DND-41 (cell line): ENCODE data around the gene MBNL2.

ENCODE experiments used
- ATAC-seq: fragments of 200-7000 bp; cut with Tn5 transposase; 3 replicates; pipeline ENCODE4 v1.9.1; 2021; ENCODE audit warnings: low read depth; ENCODE audit not compliant: insufficient read depth
- DNase-seq: peaks from one replicate; pipeline ENCODE4 v3.0.0-alpha.2; 2020
- H2AFZ ChIP-seq: 2 replicates; pipeline ENCODE4 v1.6.0; 2012; ENCODE audit warnings: low read depth, low read length
- H3K27ac ChIP-seq: 2 replicates; pipeline ENCODE4 v1.5.1; 2012; ENCODE audit warnings: low read length, inconsistent platforms
- H3K27me3 ChIP-seq: fragments of 200-600 bp; sonication (generic); 2 replicates; pipeline ENCODE4 v1.6.0; 2012; ENCODE audit warnings: low read length, mild to moderate bottlenecking, inconsistent platforms; ENCODE audit not compliant: insufficient read depth, poor library complexity
- H3K36me3 ChIP-seq: 2 replicates; pipeline ENCODE4 v1.5.1; 2012; ENCODE audit warnings: low read length, inconsistent platforms; ENCODE audit not compliant: insufficient read depth
- H3K4me1 ChIP-seq: 2 replicates; pipeline ENCODE4 v1.5.1; 2012; ENCODE audit warnings: mild to moderate bottlenecking, low read length; ENCODE audit not compliant: insufficient read depth
- H3K4me2 ChIP-seq: 2 replicates; pipeline ENCODE4 v1.6.0; 2012; ENCODE audit warnings: mild to moderate bottlenecking, moderate library complexity, low read length, inconsistent platforms; ENCODE audit not compliant: insufficient read depth
- H3K4me3 ChIP-seq, 2 experiments: fragments of 200-600 bp in 1 of 2; shearing (Covaris generic) in 1 of 2; 2 replicates each; pipeline ENCODE4 v1.5.1; 2012 to 2016; ENCODE audit warnings: inconsistent platforms in 2 of 2, low read length in 2 of 2, mild to moderate bottlenecking in 2 of 2, low read depth in 1 of 2, moderate library complexity in 1 of 2
- H3K79me2 ChIP-seq: 2 replicates; pipeline ENCODE4 v1.6.0; 2012; ENCODE audit warnings: low read length, inconsistent platforms; ENCODE audit not compliant: insufficient read depth
- H3K9ac ChIP-seq: 2 replicates; pipeline ENCODE4 v1.6.0; 2012; ENCODE audit warnings: low read depth, mild to moderate bottlenecking, inconsistent platforms, low read length, moderate library complexity
- H3K9me3 ChIP-seq: 2 replicates; pipeline ENCODE4 v1.5.1; 2012; ENCODE audit warnings: low read length, moderate library complexity, mild to moderate bottlenecking, inconsistent platforms; ENCODE audit not compliant: insufficient read depth, severe bottlenecking
- H4K20me1 ChIP-seq: 2 replicates; pipeline ENCODE4 v1.6.0; 2012; ENCODE audit warnings: low read length; ENCODE audit not compliant: insufficient read depth
- CTCF ChIP-seq: IDR thresholded peaks from 2 replicates; pipeline ENCODE4 v1.5.1; 2012; ENCODE audit warnings: borderline replicate concordance, low read length, moderate library complexity, mild to moderate bottlenecking; ENCODE audit not compliant: poor library complexity, severe bottlenecking; ENCODE audit errors: extremely low read depth
- EZH2 ChIP-seq: IDR thresholded peaks from 3 replicates; pipeline ENCODE4 v1.6.1; 2012; ENCODE audit warnings: borderline replicate concordance, low read depth, mild to moderate bottlenecking, moderate library complexity, low read length, inconsistent platforms; ENCODE audit not compliant: severe bottlenecking

The MBNL2 gene

GRCh38 chr13:97278435-97279411, 56.6 kb downstream of the MBNL2 start:
- ATAC-seq (no peak), DNase-seq (no peak)
- H2AFZ ChIP-seq: no peak overlapping the region
- no peaks in the 10 kb centered on the region for H3K36me3 ChIP-seq
- H3K9ac ChIP-seq: no peak overlapping the region
- no peak overlapping the region for H3K4me3 ChIP-seq
- no peaks in the 10 kb centered on the region for H3K79me2 ChIP-seq
- peaks cover 2% of the 10 kb centered on the region; the same call in 1 of the 2 replicates for H4K20me1 ChIP-seq
- no peak for TF ChIP-seq CTCF
- no peak for TF ChIP-seq EZH2
- H3K4me1 ChIP-seq: no peaks in the 10 kb centered on the region
- H3K27ac ChIP-seq: no peak overlapping the region
- H3K4me2 ChIP-seq: no peak overlapping the region
- no peaks in the 10 kb centered on the region for H3K27me3 ChIP-seq
- H3K9me3 ChIP-seq: no peaks in the 10 kb centered on the region

DNA sequence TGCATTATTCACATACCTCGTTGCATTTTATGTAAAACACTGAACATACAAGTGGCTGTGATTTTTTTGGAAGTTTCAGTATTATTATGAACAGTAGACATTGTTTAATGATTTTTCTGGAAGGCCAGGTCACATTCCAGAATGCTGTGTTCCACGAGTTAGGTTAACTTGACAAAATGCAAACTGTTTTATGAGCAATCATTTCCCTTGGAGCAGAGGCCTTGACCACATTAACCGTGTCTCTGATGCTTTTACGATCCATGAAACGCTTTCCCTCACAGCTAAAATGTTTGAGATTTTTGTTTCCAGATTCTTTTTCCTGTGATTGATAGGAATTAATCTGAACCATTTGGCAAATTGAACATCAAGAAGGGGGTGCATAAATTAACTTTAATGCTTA, 57.8 kb downstream of the MBNL2 start:
- H3K4me1 ChIP-seq: no peaks in the 10 kb centered on the region
- ATAC-seq (no peak), DNase-seq (no peak)
- H3K9ac ChIP-seq: no peak overlapping the region
- H3K27ac ChIP-seq: no peak overlapping the region
- peaks cover 2% of the 10 kb centered on the region; the same call in 1 of the 2 replicates for H4K20me1 ChIP-seq
- no peaks in the 10 kb centered on the region for H3K36me3 ChIP-seq
- H3K4me2 ChIP-seq: no peak overlapping the region
- no peak for TF ChIP-seq EZH2
- no peak for TF ChIP-seq CTCF
- no peaks in the 10 kb centered on the region for H3K9me3 ChIP-seq
- no peak overlapping the region for H2AFZ ChIP-seq
- no peaks in the 10 kb centered on the region for H3K79me2 ChIP-seq
- no peaks in the 10 kb centered on the region for H3K27me3 ChIP-seq
- no peak overlapping the region for H3K4me3 ChIP-seq

GRCh38 chr13:97280478-97280877, 58.3 kb downstream of the MBNL2 start:
- Histone ChIP-seq H3K79me2 (no peaks in the 10 kb centered on the region), H3K9me3 (no peaks in the 10 kb centered on the region), H4K20me1 (peaks cover 2% of the 10 kb centered on the region; the same call in 1 of the 2 replicates), H3K4me3 (no peak overlapping the region), H3K4me1 (no peaks in the 10 kb centered on the region), H3K27me3 (no peaks in the 10 kb centered on the region), H3K4me2 (no peak overlapping the region), H3K27ac (no peak overlapping the region), H3K36me3 (no peaks in the 10 kb centered on the region), H2AFZ (no peak overlapping the region), H3K9ac (no peak overlapping the region)
- peak; percentile 10 for DNase-seq
- ATAC-seq: peak; percentile 69; the same call in 2 of the 3 replicates
- TF ChIP-seq CTCF (no peak), EZH2 (no peak)
